KG1 (cell line): ENCODE results near the gene TJP1.
"Not testable (repeated sequence)": the region's sequence is repeated elsewhere in the genome, so short reads cannot be mapped to it uniquely, and the experiment has no call there.

Experiments used
- DNase-seq: peaks from one replicate; lab custom pipeline; 2025; lab: John Stamatoyannopoulos, UW

Gene TJP1

GRCh38 chr15:29657476-29657817 is 164.8 kb downstream of the TJP1 start:
- DNase-seq, result not testable (repeated sequence)

GRCh38 chr15:29656636-29657475 is 165.4 kb downstream of the TJP1 start:
- no peak for DNase-seq

- no peak for DNase-seq
Observed at GRCh38 chr15:29652595-29652994, 169.7 kb downstream of the TJP1 start.

- no peak for DNase-seq
Observed at GRCh38 chr15:29651476-29652233, 170.6 kb downstream of the TJP1 start.
